Stimulated activated CD8-positive, alpha-beta memory T cell treated with anti-CD3 and anti-CD28 coated beads, Interleukin-7, amount 100 ng/mL, for 48 hours (primary cell): ENCODE measurements around the gene CLEC2L.
"Not testable (repeated sequence)": the region's sequence is repeated elsewhere in the genome, so short reads cannot be mapped to it uniquely, and the experiment has no call there.

ENCODE experiments used
- DNase-seq, 2 donors: peaks; one replicate each; pipeline ENCODE4 v3.0.0-alpha.2; 2020; ENCODE audit warnings: low read depth in 1 of 2; ENCODE audit errors: extremely low read depth in 1 of 2

Gene CLEC2L

GRCh38 chr7:139553991-139554700 is 30.7 kb downstream of the CLEC2L start:
- not testable (repeated sequence) for DNase-seq

- DNase-seq = no peak
Measured at GRCh38 chr7:139557857-139558581, 34.5 kb downstream of the CLEC2L start.

- DNase-seq = no peak
Measured at GRCh38 chr7:139559364-139560105, 36.0 kb downstream of the CLEC2L start.

- DNase-seq = no peak
Measured at GRCh38 chr7:139560199-139560598, 36.7 kb downstream of the CLEC2L start.

GRCh38 chr7:139560678-139561077 is 37.2 kb downstream of the CLEC2L start:
- DNase-seq = no peak

- no peak for DNase-seq
Measured at GRCh38 chr7:139562491-139562890, 39.0 kb downstream of the CLEC2L start.

- DNase-seq = no peak
Measured at GRCh38 chr7:139562961-139563565, 39.6 kb downstream of the CLEC2L start.

- no peak for DNase-seq
Measured at GRCh38 chr7:139563856-139564255, 40.4 kb downstream of the CLEC2L start.

- no peak for DNase-seq
Measured at GRCh38 chr7:139566075-139566474, 42.6 kb downstream of the CLEC2L start.

GRCh38 chr7:139566736-139567646 is 43.5 kb downstream of the CLEC2L start:
- DNase-seq = no peak

GRCh38 chr7:139567647-139568345 is 44.3 kb downstream of the CLEC2L start:
- no peak for DNase-seq

GRCh38 chr7:139568346-139568675 is 44.8 kb downstream of the CLEC2L start:
- no peak for DNase-seq

- DNase-seq = no peak
Measured at GRCh38 chr7:139568813-139569490, 45.5 kb downstream of the CLEC2L start.

GRCh38 chr7:139570119-139570518 is 46.6 kb downstream of the CLEC2L start:
- no peak for DNase-seq

GRCh38 chr7:139570626-139571025 is 47.1 kb downstream of the CLEC2L start:
- DNase-seq = no peak

GRCh38 chr7:139571190-139571589 is 47.7 kb downstream of the CLEC2L start:
- no peak for DNase-seq

GRCh38 chr7:139571651-139572050 is 48.2 kb downstream of the CLEC2L start:
- no peak for DNase-seq

- DNase-seq = no peak
Measured at GRCh38 chr7:139572071-139572470, 48.6 kb downstream of the CLEC2L start.

GRCh38 chr7:139572704-139573385 is 49.4 kb downstream of the CLEC2L start:
- no peak for DNase-seq
